Sigmoid colon (tissue), 4 donors: ENCODE measurements around the gene DDX31.

Experiments used
- CTCF ChIP-seq, 4 experiments: fragments of 450-650 bp in 3 of 4; fragments of 200-600 bp in 1 of 4; IDR thresholded peaks; one replicate each; pipeline ENCODE4 v1.5.1; 2016 to 2019; ENCODE audit warnings: antibody characterized with exemption in 4 of 4, mild to moderate bottlenecking in 3 of 4, moderate library complexity in 2 of 4
- POLR2AphosphoS5 ChIP-seq, 4 donors: sonication (generic); formaldehyde crosslinking; IDR thresholded peaks; one replicate each; pipeline ENCODE4 v1.6.1; 2017; ENCODE audit warnings: antibody characterized with exemption in 4 of 4

DNA sequence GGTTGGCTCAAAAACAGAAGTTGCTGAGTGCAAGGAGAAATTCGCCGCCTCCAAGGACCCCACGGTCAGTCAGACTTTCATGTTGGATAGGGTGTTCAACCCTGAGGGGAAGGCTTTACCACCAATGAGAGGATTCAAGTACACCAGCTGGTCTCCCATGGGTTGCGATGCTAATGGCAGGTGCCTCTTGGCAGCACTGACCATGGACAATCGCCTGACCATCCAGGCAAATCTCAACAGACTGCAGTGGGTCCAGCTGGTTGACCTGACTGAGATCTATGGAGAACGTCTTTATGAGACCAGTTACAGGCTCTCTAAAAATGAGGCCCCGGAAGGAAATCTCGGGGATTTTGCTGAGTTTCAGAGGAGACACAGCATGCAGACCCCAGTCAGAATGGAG lies 8.2 kb upstream of the DDX31 start:
- TF ChIP-seq CTCF (IDR thresholded peaks at IDR 0.05): no peak
- TF ChIP-seq POLR2AphosphoS5 (IDR thresholded peaks at IDR 0.05): no peak
